Transverse colon (tissue), 4 donors: ENCODE results near the gene DIABLO. TPM values are rescaled to one million over a fixed set of nuclear protein-coding genes. Genes with fewer than 3 reads are reported as not detected.
A peak's percentile ranks its signal among the peaks of the same experiment; 100 is the strongest.
"Not testable (repeated sequence)": the region's sequence is repeated elsewhere in the genome, so short reads cannot be mapped to it uniquely, and the experiment has no call there.

Experiments
- DNase-seq: peaks from one replicate; pipeline ENCODE4 v3.0.0-alpha.2; 2019
- H3K27ac ChIP-seq, 4 donors: fragments of 200-600 bp; sonication (generic); 2 replicates each; pipeline ENCODE4 v1.5.1; 2016 to 2018; ENCODE audit warnings: inconsistent platforms in 4 of 4
- H3K27me3 ChIP-seq: fragments of 200-600 bp; sonication (generic); 2 replicates; pipeline ENCODE4 v1.5.1; 2017; ENCODE audit warnings: inconsistent platforms
- H3K36me3 ChIP-seq, 4 donors: fragments of 200-600 bp; sonication (generic); 2 replicates each; pipeline ENCODE4 v1.5.1; 2017 to 2019; ENCODE audit warnings: inconsistent platforms in 4 of 4
- H3K4me1 ChIP-seq, 4 donors: fragments of 200-600 bp; sonication (generic); 2 replicates each; pipeline ENCODE4 v1.5.1; 2017 to 2020; ENCODE audit warnings: inconsistent platforms in 4 of 4
- H3K4me3 ChIP-seq, 4 donors: fragments of 200-600 bp; sonication (generic); 1 replicate in 1 of 4; 2 replicates in 3 of 4; pipeline versions ENCODE4 v1.5.1 to v1.6.1; 2017 to 2019; ENCODE audit warnings: inconsistent platforms in 4 of 4
- H3K9me3 ChIP-seq, 2 donors: fragments of 200-600 bp; sonication (generic); 2 replicates each; pipeline ENCODE4 v1.5.1; 2017 to 2019; ENCODE audit warnings: inconsistent platforms in 2 of 2
- EP300 ChIP-seq: sonication (generic); formaldehyde crosslinking; IDR thresholded peaks from one replicate; pipeline ENCODE4 v1.6.1; 2017; ENCODE audit warnings: antibody characterized with exemption, low read depth
- POLR2A ChIP-seq: fragments of 450-650 bp; IDR thresholded peaks from one replicate; pipeline ENCODE4 v1.6.1; 2016; ENCODE audit warnings: antibody characterized with exemption, mild to moderate bottlenecking, moderate library complexity
- POLR2AphosphoS5 ChIP-seq, 3 donors: sonication (generic); formaldehyde crosslinking; IDR thresholded peaks; one replicate each; pipeline ENCODE4 v1.6.1; 2016; ENCODE audit warnings: antibody characterized with exemption in 3 of 3
- WGBS, 2 donors: methylation state at CpG; one replicate each; pipeline ENCODE4 v1.1.5; 2018; ENCODE audit warnings: low coverage in 1 of 2; 5-methylcytosine and 5-hydroxymethylcytosine counted together
- in situ Hi-C, 4 donors: fragments of 200-750 bp; cut with MboI; loops; one replicate each; pipeline versions ENCODE4 v1.15.0 to v1.15.1; 2017; ENCODE audit warnings: low sequenced_read_pairs in 3 of 4, low pct_ligation_motif_present in 1 of 4, low pct_unique_long_range_greater_than_20kb in 1 of 4
- intact Hi-C: fragments of 100-400 bp; cut with DNase I; formaldehyde crosslinking; loops from one replicate; pipeline ENCODE4 v1.15.1; 2023; ENCODE audit warnings: low total_unique reads
- total RNA-seq, 4 donors: library from RNA; depleted of rRNA; stranded (reverse); fragments of >200 nt; gene quantifications; one replicate each; pipeline ENCODE4 v1.1.0, GENCODE V29; 2016
- TF ChIP-seq, protein P1 (sequence below), 5 experiments: fragments of 200-600 bp in 3 of 5; fragments of 450-650 bp in 2 of 5; sonication (generic) in 3 of 5; IDR thresholded peaks; 1 replicate in 2 of 5; 2 replicates in 3 of 5; pipeline ENCODE4 v1.5.1; 2016 to 2017; ENCODE audit warnings: antibody characterized with exemption in 5 of 5, inconsistent platforms in 3 of 5, mild to moderate bottlenecking in 2 of 5, moderate library complexity in 1 of 5

Gene DIABLO
- total RNA-seq, 4 donors from 2014 or later: 10.5 to 121 (median 54.3) TPM

DNA sequence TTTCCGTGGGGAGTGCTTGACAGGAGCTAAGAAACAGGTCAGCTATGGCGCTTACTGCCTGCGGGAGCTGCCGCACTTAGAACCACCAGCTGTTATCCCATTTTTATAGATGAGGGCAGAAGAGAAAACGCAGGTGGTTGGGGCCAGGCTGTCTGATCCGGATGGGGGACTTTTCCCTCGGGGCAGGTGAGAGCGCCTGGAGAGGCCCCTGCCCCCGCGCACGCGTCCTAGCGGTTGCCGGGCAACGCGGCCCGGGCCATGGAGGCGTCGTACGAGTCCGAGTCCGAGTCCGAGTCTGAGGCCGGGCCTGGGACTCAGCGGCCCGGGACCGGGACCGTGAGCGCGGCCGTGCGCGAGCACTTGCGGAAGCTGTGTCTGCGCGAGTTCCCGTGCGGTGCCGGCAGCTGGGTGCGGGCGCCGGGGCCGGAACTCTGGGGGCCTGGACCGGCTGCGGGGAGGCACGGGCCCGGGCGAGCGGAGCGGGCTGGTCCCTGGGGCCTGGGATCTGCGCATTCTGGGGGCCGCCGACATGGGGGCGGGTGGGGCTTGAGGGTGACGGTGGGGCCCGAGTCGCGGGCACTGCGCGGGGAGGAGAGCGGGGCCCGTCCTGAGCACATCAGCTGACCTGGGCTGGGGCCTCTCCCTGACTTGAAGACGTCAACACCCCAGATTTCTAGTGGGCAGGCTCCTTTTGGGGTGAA lies 42.8 kb downstream of the DIABLO start, which contains the start of gene LRRC43:
Gene LRRC43 (plus strand): TSS at position 237 of the 701 bp plus-strand sequence. CDS start 22 bp downstream, at position 259.
- Histone ChIP-seq H3K4me3 (peak within 1 kb of the TSS; percentile 21 to 51 (median 46)), H3K36me3 (no peaks in the 10 kb centered on the region), H3K27me3 (peaks cover 6% of the 10 kb centered on the region), H3K27ac (no peak within 1 kb of the TSS), H3K9me3 (no peaks in the 10 kb centered on the region), H3K4me1 (peaks cover 5 to 9% (median 7%) of the 10 kb centered on the region in 4 donors)
- TF ChIP-seq POLR2A: no peak
- TF ChIP-seq, protein P1, sequence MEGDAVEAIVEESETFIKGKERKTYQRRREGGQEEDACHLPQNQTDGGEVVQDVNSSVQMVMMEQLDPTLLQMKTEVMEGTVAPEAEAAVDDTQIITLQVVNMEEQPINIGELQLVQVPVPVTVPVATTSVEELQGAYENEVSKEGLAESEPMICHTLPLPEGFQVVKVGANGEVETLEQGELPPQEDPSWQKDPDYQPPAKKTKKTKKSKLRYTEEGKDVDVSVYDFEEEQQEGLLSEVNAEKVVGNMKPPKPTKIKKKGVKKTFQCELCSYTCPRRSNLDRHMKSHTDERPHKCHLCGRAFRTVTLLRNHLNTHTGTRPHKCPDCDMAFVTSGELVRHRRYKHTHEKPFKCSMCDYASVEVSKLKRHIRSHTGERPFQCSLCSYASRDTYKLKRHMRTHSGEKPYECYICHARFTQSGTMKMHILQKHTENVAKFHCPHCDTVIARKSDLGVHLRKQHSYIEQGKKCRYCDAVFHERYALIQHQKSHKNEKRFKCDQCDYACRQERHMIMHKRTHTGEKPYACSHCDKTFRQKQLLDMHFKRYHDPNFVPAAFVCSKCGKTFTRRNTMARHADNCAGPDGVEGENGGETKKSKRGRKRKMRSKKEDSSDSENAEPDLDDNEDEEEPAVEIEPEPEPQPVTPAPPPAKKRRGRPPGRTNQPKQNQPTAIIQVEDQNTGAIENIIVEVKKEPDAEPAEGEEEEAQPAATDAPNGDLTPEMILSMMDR (IDR thresholded peaks at IDR 0.05): no peak
- no peak for TF ChIP-seq EP300
- TF ChIP-seq POLR2AphosphoS5 (IDR thresholded peaks at IDR 0.05): no peak
- DNase-seq: peak; percentile 41
- in situ Hi-C loops: loop anchor here in 2 of 4 donors (10.0 to 25.0 kb wide), 2 partner anchors 48 to 271 kb away; partner anchors contain the start of gene CFAP251 (in 1 of the 2)
- 5% methylated on average over 48 of the region's 63 CpGs; no CpG with 5 or more reads in 1 of the 2 donors for WGBS, 2 donors
- intact Hi-C loops: no loop called here

DNA sequence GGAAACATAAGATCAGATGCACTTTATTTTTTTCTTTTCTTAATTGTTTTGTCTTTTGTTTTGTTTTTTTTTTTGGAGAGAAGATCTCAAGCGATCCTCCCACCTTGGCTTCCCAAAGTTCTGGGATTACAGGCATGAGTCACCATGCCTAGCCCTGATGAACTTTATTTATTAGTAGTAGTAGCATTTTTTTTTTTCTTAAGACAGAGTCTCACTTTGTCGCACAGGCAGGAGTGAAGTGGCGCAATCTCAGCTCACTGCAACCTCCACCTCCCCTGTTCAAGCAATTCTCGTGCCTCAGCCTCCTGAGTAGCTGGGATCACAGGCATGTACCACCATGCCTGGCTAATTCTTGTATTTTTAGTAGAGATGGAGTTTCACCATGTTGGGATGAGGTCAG lies 49.4 kb downstream of the DIABLO start:
- 82 to 100% methylated on average over 1 to 4 of the region's 4 CpGs for WGBS, 2 donors
- in situ Hi-C loops: loop anchor here in 1 of 4 donors (25.0 kb wide), 1 partner anchor 264 kb away; the partner anchor contains the start of gene CFAP251
- H3K27me3 ChIP-seq, H3K4me1 ChIP-seq, intact Hi-C loops, H3K9me3 ChIP-seq, H3K27ac ChIP-seq, H3K4me3 ChIP-seq, H3K36me3 ChIP-seq, DNase-seq: not testable (repeated sequence)

DNA sequence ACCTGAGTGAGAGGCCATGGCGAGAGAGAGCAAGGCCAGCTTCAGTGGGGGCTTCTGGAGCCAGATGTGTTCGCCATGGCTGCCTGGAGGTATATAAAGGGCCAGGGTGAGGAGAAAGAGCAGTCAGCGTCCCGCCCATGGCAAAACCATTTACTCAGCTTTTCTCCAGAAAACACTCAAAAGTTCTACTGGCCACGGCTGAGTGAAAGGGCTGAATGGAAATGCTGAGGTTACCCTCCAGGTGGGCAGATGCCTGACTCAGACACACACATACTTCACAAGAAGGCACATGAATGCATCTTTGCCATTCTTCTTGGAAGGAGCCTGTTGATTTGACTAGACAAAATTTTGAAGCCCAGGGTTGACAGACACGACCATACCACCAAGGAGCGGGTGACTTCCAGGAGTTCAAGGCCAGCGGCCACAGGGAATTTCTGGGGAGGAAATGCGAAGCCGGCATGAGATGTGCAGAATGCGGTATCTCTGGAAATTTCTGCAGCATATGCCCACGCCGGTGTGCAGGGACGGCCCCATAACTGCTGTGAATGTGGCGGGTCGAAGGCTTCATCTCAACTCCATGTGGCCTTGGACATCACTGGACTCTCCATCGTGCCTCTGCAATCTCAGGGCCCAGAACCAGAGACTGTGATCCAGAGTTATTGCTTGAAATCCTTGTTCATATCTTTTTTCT lies 51.6 kb downstream of the DIABLO start, which contains the start of gene IL31:
Gene IL31 (minus strand): TSS at position 67 of the 691 bp plus-strand sequence. CDS start 49 bp downstream, at position 18.
- WGBS, 2 donors: 84 to 93% methylated on average over 3 to 17 of the region's 17 CpGs
- TF ChIP-seq, protein P1 (IDR thresholded peaks at IDR 0.05): no peak
- no peak for TF ChIP-seq POLR2A
- no peak for TF ChIP-seq POLR2AphosphoS5 (IDR thresholded peaks at IDR 0.05)
- no peak for TF ChIP-seq EP300
- Histone ChIP-seq H3K36me3 (no peaks in the 10 kb centered on the region), H3K27me3 (no peaks in the 10 kb centered on the region), H3K27ac (no peak within 1 kb of the TSS), H3K4me3 (no peak within 1 kb of the TSS), H3K9me3 (no peaks in the 10 kb centered on the region), H3K4me1 (no peaks in the 10 kb centered on the region)
- intact Hi-C loops: no loop called here
- no peak for DNase-seq
- in situ Hi-C loops: no loop called here

DNA sequence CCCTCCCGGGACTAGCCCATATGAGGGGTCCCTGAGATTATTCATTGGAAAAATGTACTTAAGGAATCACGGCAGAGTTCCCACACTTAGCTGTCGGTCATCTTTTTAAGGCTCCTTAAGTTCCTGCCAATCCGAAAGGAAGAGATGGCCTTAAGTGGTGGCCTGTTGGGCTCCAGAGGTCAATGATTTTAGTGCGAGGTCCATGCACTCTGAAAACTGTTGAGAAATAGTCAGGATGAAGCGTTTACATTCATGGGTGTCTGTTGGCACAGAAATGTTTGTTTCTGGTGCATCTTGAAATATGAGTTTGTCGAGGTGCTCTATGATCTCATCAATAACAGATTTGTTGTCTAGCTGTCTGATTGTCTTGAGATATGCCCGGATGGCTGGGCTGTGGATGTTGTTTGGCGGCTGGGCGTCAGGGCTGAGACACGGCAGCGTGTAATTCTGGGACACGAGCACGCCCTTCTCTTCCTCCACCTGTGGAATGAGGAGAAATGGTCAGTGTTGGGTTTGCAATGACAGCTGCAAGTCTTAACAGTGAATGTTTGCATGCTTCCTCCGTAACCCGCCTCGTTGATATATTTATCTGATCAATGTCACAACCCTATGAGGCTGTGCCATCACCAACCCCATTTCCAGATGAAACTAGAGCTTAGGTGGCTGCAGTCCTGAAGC lies 53.5 kb downstream of the DIABLO start:
- TF ChIP-seq POLR2AphosphoS5 (IDR thresholded peaks at IDR 0.05) (no peak), EP300 (no peak), POLR2A (no peak)
- TF ChIP-seq, protein P1 (IDR thresholded peaks at IDR 0.05): no peak
- H3K4me3 ChIP-seq: no peak overlapping the region
- H3K4me1 ChIP-seq: no peaks in the 10 kb centered on the region
- H3K36me3 ChIP-seq: no peaks in the 10 kb centered on the region
- H3K27ac ChIP-seq: no peak overlapping the region
- in situ Hi-C loops (no loop called here), intact Hi-C loops (no loop called here)
- no peaks in the 10 kb centered on the region for H3K27me3 ChIP-seq
- DNase-seq: no peak
- WGBS, 2 donors: 65 to 70% methylated on average over 5 to 17 of the region's 17 CpGs
- H3K9me3 ChIP-seq: no peaks in the 10 kb centered on the region
